ENCODE measurements around the gene GLT1D1. TPM values are rescaled to one million over a fixed set of nuclear protein-coding genes. Genes with fewer than 3 reads are reported as not detected.

The GLT1D1 gene
- total RNA-seq, 1 experiment from 2014 or later, result not detected

GRCh38 chr12:128827724-128828123 is 25.6 kb upstream of the GLT1D1 start:
- intact Hi-C loops (cut with micrococcal nuclease), result no loop called here
- peaks cover 0 to 6% of the 10 kb centered on the region in 2 experiments; a peak in 2 of 4 replicates for H3K4me1 ChIP-seq (ENCODE audit: control insufficient read depth in 1 of 2, insufficient read depth in 2 of 2, low read length in 2 of 2)
- TF ChIP-seq CEBPB (IDR thresholded peaks at IDR 0.05; ENCODE audit: low read depth), result no peak
- no peak for TF ChIP-seq EZH2 (IDR thresholded peaks at IDR 0.05)
- no peak for TF ChIP-seq ZBTB33 (IDR thresholded peaks at IDR 0.05; ENCODE audit: extremely low read depth, insufficient replicate concordance, low read length)
- TF ChIP-seq, protein P1, sequence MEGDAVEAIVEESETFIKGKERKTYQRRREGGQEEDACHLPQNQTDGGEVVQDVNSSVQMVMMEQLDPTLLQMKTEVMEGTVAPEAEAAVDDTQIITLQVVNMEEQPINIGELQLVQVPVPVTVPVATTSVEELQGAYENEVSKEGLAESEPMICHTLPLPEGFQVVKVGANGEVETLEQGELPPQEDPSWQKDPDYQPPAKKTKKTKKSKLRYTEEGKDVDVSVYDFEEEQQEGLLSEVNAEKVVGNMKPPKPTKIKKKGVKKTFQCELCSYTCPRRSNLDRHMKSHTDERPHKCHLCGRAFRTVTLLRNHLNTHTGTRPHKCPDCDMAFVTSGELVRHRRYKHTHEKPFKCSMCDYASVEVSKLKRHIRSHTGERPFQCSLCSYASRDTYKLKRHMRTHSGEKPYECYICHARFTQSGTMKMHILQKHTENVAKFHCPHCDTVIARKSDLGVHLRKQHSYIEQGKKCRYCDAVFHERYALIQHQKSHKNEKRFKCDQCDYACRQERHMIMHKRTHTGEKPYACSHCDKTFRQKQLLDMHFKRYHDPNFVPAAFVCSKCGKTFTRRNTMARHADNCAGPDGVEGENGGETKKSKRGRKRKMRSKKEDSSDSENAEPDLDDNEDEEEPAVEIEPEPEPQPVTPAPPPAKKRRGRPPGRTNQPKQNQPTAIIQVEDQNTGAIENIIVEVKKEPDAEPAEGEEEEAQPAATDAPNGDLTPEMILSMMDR (IDR thresholded peaks at IDR 0.05 in 2 of 3, conservative IDR thresholded peaks at IDR 0.05 in 1 of 3; ENCODE audit: borderline replicate concordance in 1 of 3, insufficient read depth in 1 of 3, low read depth in 2 of 3, low read length in 2 of 3), result no peak
- no peak for TF ChIP-seq SIN3A (IDR thresholded peaks at IDR 0.05; ENCODE audit: low read depth)
- no peak for TF ChIP-seq CBX3 (IDR thresholded peaks at IDR 0.05; ENCODE audit: low read depth)
- no peak for TF ChIP-seq EZH2phosphoT487 (IDR thresholded peaks at IDR 0.05; ENCODE audit: borderline replicate concordance)
- TF ChIP-seq RAD21 (IDR thresholded peaks at IDR 0.05; ENCODE audit: low read depth), result no peak
- no peak for TF ChIP-seq YY1 (IDR thresholded peaks at IDR 0.05; ENCODE audit: extremely low read depth, insufficient replicate concordance, low read depth, low read length)
- TF ChIP-seq REST (IDR thresholded peaks at IDR 0.05; ENCODE audit: low read depth), result no peak
- ATAC-seq (no peak), DNase-seq (ENCODE audit: low read depth, low spot score) (no peak)
- no peaks in the 10 kb centered on the region for H4K20me1 ChIP-seq (ENCODE audit: insufficient read depth)
- H2AFZ ChIP-seq (ENCODE audit: low read depth, low read length, poor library complexity, severe bottlenecking), result no peak overlapping the region
- no peaks in the 10 kb centered on the region for H3K9me3 ChIP-seq (ENCODE audit: control insufficient read depth in 1 of 2, insufficient read depth in 1 of 2, low read depth in 1 of 2, low read length in 2 of 2)
- no peaks in the 10 kb centered on the region for H3K27me3 ChIP-seq (ENCODE audit: insufficient read depth, low read length)
- no peak overlapping the region for H3K4me3 ChIP-seq (replicated peaks in 1 of 2; ENCODE audit: low read depth in 1 of 2, low read length in 2 of 2)
- no peaks in the 10 kb centered on the region for H3K36me3 ChIP-seq (ENCODE audit: control insufficient read depth in 1 of 2, insufficient read depth in 2 of 2, low read length in 2 of 2)
- peaks cover 7% of the 10 kb centered on the region for H3K79me2 ChIP-seq (ENCODE audit: insufficient read depth, low read length)
- H3K9me2 ChIP-seq (ENCODE audit: insufficient read depth), result no peaks in the 10 kb centered on the region
- no peak overlapping the region for H3K9ac ChIP-seq (ENCODE audit: low read length)
- no TSS peak for BruUV-seq (replicated peaks)
- no peak overlapping the region for H3K4me2 ChIP-seq (ENCODE audit: low read length)
- CTCF ChIA-PET, result no interaction called here
- POLR2A ChIA-PET, result no interaction called here
- no peak overlapping the region for H3K27ac ChIP-seq (ENCODE audit: low read depth, low read length)
- RAD21 ChIA-PET (ENCODE audit: low non-redundant PET in 1 of 2, low total read pairs in 2 of 2, uncharacterized antibody in 2 of 2, unreplicated experiment in 2 of 2), result no interaction called here
